Cardiac atrium fibroblast (primary cell): ENCODE data around the gene ESX1. TPM values are rescaled to one million over a fixed set of nuclear protein-coding genes. Genes with fewer than 3 reads are reported as not detected.

Experiments
- total RNA-seq: library from RNA; depleted of rRNA; stranded (reverse); fragments of >200 nt; gene quantifications from 2 replicates; pipeline ENCODE4 v1.2.3, GENCODE V29; 2015

ESX1 gene
- total RNA-seq, result not detected in 2 replicates

GRCh38 chrX:104254442-104255115, at the start of gene ESX1:
TSS of gene ESX1 (minus strand) at chrX:104254933. CDS start at chrX:104254849, 84 bp downstream.

Other genes with a start within 250 kb of the ESX1 start
- gene H2BW1, start 241.2 kb downstream of the ESX1 start, total RNA-seq, result not detected in 2 replicates
- gene H2BW2, start 215.0 kb downstream of the ESX1 start, total RNA-seq, result not detected in 2 replicates
- gene TMSB15C, start 178.7 kb downstream of the ESX1 start, total RNA-seq, result 0.49 and 1.4 TPM in 2 replicates
- gene ZCCHC18, start 142.4 kb downstream of the ESX1 start, total RNA-seq, result 0.18 TPM in 1 of 2 replicates, not detected in the other
- gene SLC25A53, start 97.9 kb downstream of the ESX1 start, total RNA-seq, result 4.3 and 4.5 TPM in 2 replicates
- 11.2 and 11.8 TPM in 2 replicates for gene FAM199X, start 88.5 kb downstream of the ESX1 start, total RNA-seq